BJ (cell line): Measurements from ENCODE around the gene UBXN10. TPM values are rescaled to one million over a fixed set of nuclear protein-coding genes. Genes with fewer than 3 reads are reported as not detected.

Experiments
- CTCF ChIA-PET: fragments of 350-600 bp; formaldehyde crosslinking; extraction: SDS; loops from one replicate; lab custom pipeline; 2021; ENCODE audit warnings: antibody characterized with exemption, inconsistent platforms; lab: Yijun Ruan, JAX
- POLR2A ChIA-PET: fragments of 300-600 bp; sonication (Branson Sonifier 250); formaldehyde crosslinking; extraction: SDS; loops from one replicate; lab custom pipeline; 2021; ENCODE audit warnings: antibody characterized with exemption; lab: Charles Lee
- DNase-seq: peaks from one replicate; pipeline ENCODE4 v3.0.0-alpha.2; 2011; ENCODE audit warnings: low read depth
- H3K27me3 ChIP-seq: 2 replicates; pipeline ENCODE4 v1.6.0; 2011; ENCODE audit warnings: low read length; ENCODE audit not compliant: control insufficient read depth, insufficient read depth
- H3K36me3 ChIP-seq: 2 replicates; pipeline ENCODE4 v1.5.1; 2011; ENCODE audit warnings: low read length; ENCODE audit not compliant: control insufficient read depth, insufficient read depth
- H3K4me3 ChIP-seq: 2 replicates; pipeline ENCODE4 v1.5.1; 2011; ENCODE audit warnings: low read depth, mild to moderate bottlenecking, control low read depth, low read length
- polyA plus RNA-seq: library from polyadenylated mRNA; depleted of rRNA; stranded (reverse); fragments of >200 nt; gene quantifications from 2 replicates; pipeline ENCODE4 v1.2.3, GENCODE V29; 2011
- TF ChIP-seq, protein P1 (sequence below): IDR thresholded peaks from 2 replicates; pipeline ENCODE4 v1.5.1; 2011; ENCODE audit warnings: low read depth, mild to moderate bottlenecking, control low read depth, inconsistent platforms, low read length, moderate library complexity; ENCODE audit not compliant: insufficient read depth

Gene UBXN10
- polyA plus RNA-seq, 1 experiment: not detected

GRCh38 chr1:20160034-20160433, 25.9 kb upstream of the UBXN10 start:
- ChIA-PET POLR2A (no interaction called here), CTCF (interaction anchor here (1.2 kb wide), 1 partner anchor 8 kb away, joined by 3 read pairs; no protein-coding TSS in a partner anchor)
- TF ChIP-seq, protein P1, sequence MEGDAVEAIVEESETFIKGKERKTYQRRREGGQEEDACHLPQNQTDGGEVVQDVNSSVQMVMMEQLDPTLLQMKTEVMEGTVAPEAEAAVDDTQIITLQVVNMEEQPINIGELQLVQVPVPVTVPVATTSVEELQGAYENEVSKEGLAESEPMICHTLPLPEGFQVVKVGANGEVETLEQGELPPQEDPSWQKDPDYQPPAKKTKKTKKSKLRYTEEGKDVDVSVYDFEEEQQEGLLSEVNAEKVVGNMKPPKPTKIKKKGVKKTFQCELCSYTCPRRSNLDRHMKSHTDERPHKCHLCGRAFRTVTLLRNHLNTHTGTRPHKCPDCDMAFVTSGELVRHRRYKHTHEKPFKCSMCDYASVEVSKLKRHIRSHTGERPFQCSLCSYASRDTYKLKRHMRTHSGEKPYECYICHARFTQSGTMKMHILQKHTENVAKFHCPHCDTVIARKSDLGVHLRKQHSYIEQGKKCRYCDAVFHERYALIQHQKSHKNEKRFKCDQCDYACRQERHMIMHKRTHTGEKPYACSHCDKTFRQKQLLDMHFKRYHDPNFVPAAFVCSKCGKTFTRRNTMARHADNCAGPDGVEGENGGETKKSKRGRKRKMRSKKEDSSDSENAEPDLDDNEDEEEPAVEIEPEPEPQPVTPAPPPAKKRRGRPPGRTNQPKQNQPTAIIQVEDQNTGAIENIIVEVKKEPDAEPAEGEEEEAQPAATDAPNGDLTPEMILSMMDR: no peak
- Histone ChIP-seq H3K4me3 (no peak overlapping the region), H3K27me3 (no peaks in the 10 kb centered on the region; the same call in 1 of the 2 replicates), H3K36me3 (no peaks in the 10 kb centered on the region)
- no peak for DNase-seq

DNA sequence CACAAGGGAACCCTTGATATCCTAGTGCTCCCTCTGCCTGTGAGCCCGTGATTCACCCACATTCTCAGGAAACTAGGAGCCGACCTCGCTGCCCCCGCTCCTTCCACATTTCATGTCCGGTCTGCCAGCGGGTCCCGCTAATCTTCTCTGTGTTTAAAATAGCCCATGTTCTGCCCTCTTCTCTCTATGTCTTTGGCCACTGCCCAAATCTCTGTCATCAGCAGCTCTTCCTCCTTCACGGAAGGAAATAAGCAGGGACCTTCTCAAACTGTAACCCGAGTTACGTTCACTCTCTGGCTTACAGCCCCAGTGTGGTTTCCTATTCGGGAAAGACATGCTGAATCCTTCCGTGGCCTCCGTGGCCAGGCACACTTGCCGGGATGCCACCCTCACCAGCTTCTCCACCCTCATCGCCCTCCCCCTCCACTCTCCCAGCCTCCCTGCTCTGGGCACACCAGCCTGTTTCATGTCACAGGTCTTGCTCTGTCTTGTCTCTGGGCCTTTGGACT, 21.1 kb upstream of the UBXN10 start:
- no peak for DNase-seq
- CTCF ChIA-PET: interaction anchor here (0.6 to 3.2 kb wide), 3 partner anchors 9 to 26 kb away, joined by 3 to 12 read pairs (median 3); no protein-coding TSS in a partner anchor
- peaks cover 6% of the 10 kb centered on the region for H3K27me3 ChIP-seq
- no peak overlapping the region for H3K4me3 ChIP-seq
- POLR2A ChIA-PET: no interaction called here
- H3K36me3 ChIP-seq: no peaks in the 10 kb centered on the region
- TF ChIP-seq, protein P1: no peak

- no peak for DNase-seq
- ChIA-PET CTCF (interaction anchor here (0.6 to 3.2 kb wide), 5 partner anchors 11 to 30 kb away, joined by 3 to 12 read pairs (median 4); no protein-coding TSS in a partner anchor), POLR2A (no interaction called here)
Observed at GRCh38 chr1:20165522-20165951, 20.4 kb upstream of the UBXN10 start.

DNA sequence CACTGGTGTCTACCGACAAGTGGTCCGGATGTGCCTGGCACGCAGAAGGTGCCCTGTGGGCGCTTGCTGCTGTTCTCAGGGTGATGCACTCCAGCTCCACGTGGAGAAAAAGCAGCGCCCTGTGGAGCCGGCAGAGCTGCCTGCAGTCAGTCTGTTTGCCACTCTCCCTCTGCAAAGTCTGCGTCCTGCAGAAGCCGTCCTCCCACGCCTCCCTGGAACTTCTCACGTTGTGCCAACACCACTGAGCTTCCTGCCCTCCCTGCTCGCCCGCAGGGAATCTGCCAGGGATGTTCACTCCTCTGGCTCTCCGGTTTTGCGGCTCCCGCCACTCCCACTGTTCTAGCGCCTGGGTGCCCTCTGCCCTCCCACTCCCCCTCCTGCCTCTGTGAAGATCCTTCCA, 19.8 kb upstream of the UBXN10 start:
- CTCF ChIA-PET: interaction anchor here (1.0 to 3.2 kb wide), 5 partner anchors 11 to 29 kb away, joined by 3 to 12 read pairs (median 4); no protein-coding TSS in a partner anchor
- no peak for DNase-seq

More at GRCh38 chr1:20165522-20165951, 20.4 kb upstream of the UBXN10 start:
- TF ChIP-seq, protein P1: no peak
- H3K27me3 ChIP-seq: peaks cover 6% of the 10 kb centered on the region
- H3K36me3 ChIP-seq: no peaks in the 10 kb centered on the region
- no peak overlapping the region for H3K4me3 ChIP-seq

DNA sequence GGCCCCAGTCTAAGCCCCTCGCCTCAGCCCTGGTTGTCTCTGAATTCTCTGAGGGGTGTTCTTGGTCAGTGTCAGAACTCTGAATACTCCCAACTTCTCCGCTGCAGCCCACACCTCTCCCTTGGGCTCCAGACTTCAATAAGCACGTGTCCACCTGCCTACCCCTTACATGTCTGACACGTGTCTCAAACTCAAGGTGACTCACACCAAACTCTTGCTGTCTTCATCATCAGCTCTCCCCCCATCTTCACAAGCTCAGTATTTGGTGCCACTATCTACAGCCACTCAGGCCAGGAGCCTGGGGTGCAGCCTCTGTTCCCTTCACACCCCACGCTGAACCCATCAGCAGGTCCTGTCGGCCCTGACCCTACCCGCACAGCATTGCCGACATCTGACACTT, 18.8 kb upstream of the UBXN10 start:
- ChIA-PET CTCF (interaction anchor here (1.4 to 3.2 kb wide), 4 partner anchors 12 to 16 kb away, joined by 3 to 12 read pairs (median 5); no protein-coding TSS in a partner anchor), POLR2A (no interaction called here)
- peaks cover 6% of the 10 kb centered on the region for H3K27me3 ChIP-seq
- TF ChIP-seq, protein P1: no peak
- no peak overlapping the region for H3K4me3 ChIP-seq
- no peak for DNase-seq
- H3K36me3 ChIP-seq: no peaks in the 10 kb centered on the region

More for the DNA sequence above, 19.8 kb upstream of the UBXN10 start:
- POLR2A ChIA-PET: no interaction called here
- TF ChIP-seq, protein P1: no peak
- Histone ChIP-seq H3K27me3 (peaks cover 6% of the 10 kb centered on the region), H3K36me3 (no peaks in the 10 kb centered on the region), H3K4me3 (no peak overlapping the region)
